DOHH2 (cell line): Measurements from ENCODE around the gene KICS2.

Experiments used
- H3F3A ChIP-seq: fragments of 200-600 bp; sonication (generic), shearing (Covaris generic); 2 replicates; pipeline ENCODE4 v1.6.0; 2016; ENCODE audit warnings: antibody characterized with exemption, mild to moderate bottlenecking; ENCODE audit not compliant: control insufficient read depth, insufficient read depth
- H3K27ac ChIP-seq: fragments of 200-600 bp; sonication (generic); 2 replicates; pipeline ENCODE4 v1.5.1; 2014; ENCODE audit warnings: low read depth, mild to moderate bottlenecking, low read length, moderate library complexity
- H3K27me3 ChIP-seq: fragments of 200-600 bp; sonication (generic); 2 replicates; pipeline ENCODE4 v1.6.1; 2014; ENCODE audit warnings: mild to moderate bottlenecking, low read length, mixed read lengths; ENCODE audit not compliant: control insufficient read depth
- H3K36me3 ChIP-seq: fragments of 200-600 bp; sonication (generic); 2 replicates; pipeline ENCODE4 v1.6.1; 2014; ENCODE audit warnings: mild to moderate bottlenecking, low read length, moderate library complexity, mixed read lengths; ENCODE audit not compliant: control insufficient read depth
- H3K4me1 ChIP-seq: fragments of 200-600 bp; sonication (generic); 2 replicates; pipeline ENCODE4 v1.6.1; 2014; ENCODE audit warnings: mild to moderate bottlenecking, low read length, mixed read lengths; ENCODE audit not compliant: control insufficient read depth
- H3K4me2 ChIP-seq: fragments of 200-600 bp; sonication (generic); 2 replicates; pipeline ENCODE4 v1.6.0; 2014; ENCODE audit warnings: mild to moderate bottlenecking, low read length, moderate library complexity
- H3K4me3 ChIP-seq: fragments of 200-600 bp; sonication (generic); 2 replicates; pipeline ENCODE4 v1.5.1; 2014; ENCODE audit warnings: mild to moderate bottlenecking, low read length, mixed read lengths
- H3K79me2 ChIP-seq: fragments of 200-600 bp; sonication (generic); 2 replicates; pipeline ENCODE4 v1.6.1; 2014; ENCODE audit warnings: mild to moderate bottlenecking, low read length, mixed read lengths; ENCODE audit not compliant: control insufficient read depth
- H3K9me2 ChIP-seq: fragments of 200-600 bp; sonication (generic); replicated peaks from 2 replicates; pipeline ENCODE4 v1.6.1; 2014; ENCODE audit warnings: mild to moderate bottlenecking, low read length, mixed read lengths; ENCODE audit not compliant: control insufficient read depth
- H3K9me3 ChIP-seq: fragments of 200-600 bp; sonication (generic); 2 replicates; pipeline ENCODE4 v1.6.1; 2014; ENCODE audit warnings: antibody characterized with exemption, low read length, mixed read lengths; ENCODE audit not compliant: control insufficient read depth, insufficient read depth
- H4K20me1 ChIP-seq: fragments of 200-600 bp; sonication (generic); 2 replicates; pipeline ENCODE4 v1.6.0; 2014; ENCODE audit warnings: low read depth, mild to moderate bottlenecking, antibody characterized with exemption, low read length, moderate library complexity; ENCODE audit not compliant: control insufficient read depth, insufficient read depth
- CTCF ChIP-seq: fragments of 200-600 bp; sonication (generic); IDR thresholded peaks from one replicate; pipeline ENCODE4 v1.5.1; 2014; ENCODE audit warnings: antibody characterized with exemption, mild to moderate bottlenecking, low read depth, low read length; ENCODE audit not compliant: poor library complexity, severe bottlenecking
- EZH2phosphoT487 ChIP-seq: fragments of 200-600 bp; sonication (generic); IDR thresholded peaks from 2 replicates; pipeline ENCODE4 v1.6.1; 2017; ENCODE audit warnings: borderline replicate concordance, mild to moderate bottlenecking, antibody characterized with exemption, low read length, moderate library complexity, mixed read lengths

Gene KICS2

GRCh38 chr12:64175254-64175945, 46.7 kb downstream of the KICS2 start:
- no peaks in the 10 kb centered on the region for H3F3A ChIP-seq

GRCh38 chr12:64173456-64173855, 48.6 kb downstream of the KICS2 start:
- Histone ChIP-seq H3K36me3 (no peaks in the 10 kb centered on the region), H4K20me1 (no peaks in the 10 kb centered on the region), H3K27ac (no peak overlapping the region), H3K4me3 (no peak overlapping the region), H3K79me2 (no peaks in the 10 kb centered on the region), H3K4me2 (no peak overlapping the region), H3K4me1 (peaks cover 42% of the 10 kb centered on the region), H3K9me3 (no peaks in the 10 kb centered on the region), H3K9me2 (no peaks in the 10 kb centered on the region), H3F3A (no peaks in the 10 kb centered on the region), H3K27me3 (no peaks in the 10 kb centered on the region)
- TF ChIP-seq CTCF (no peak), EZH2phosphoT487 (no peak)

More at GRCh38 chr12:64175254-64175945, 46.7 kb downstream of the KICS2 start:
- Histone ChIP-seq H3K36me3 (no peaks in the 10 kb centered on the region), H3K9me2 (no peaks in the 10 kb centered on the region), H4K20me1 (no peaks in the 10 kb centered on the region), H3K4me3 (no peak overlapping the region), H3K27ac (no peak overlapping the region), H3K79me2 (no peaks in the 10 kb centered on the region), H3K4me2 (no peak overlapping the region), H3K4me1 (peaks cover 29% of the 10 kb centered on the region), H3K27me3 (no peaks in the 10 kb centered on the region), H3K9me3 (no peaks in the 10 kb centered on the region)
- no peak for TF ChIP-seq CTCF
- no peak for TF ChIP-seq EZH2phosphoT487
